ENCODE measurements around the gene LAIR2.
"Not testable (repeated sequence)": the region's sequence is repeated elsewhere in the genome, so short reads cannot be mapped to it uniquely, and the experiment has no call there.

Gene LAIR2

GRCh38 chr19:54509200-54509940, 6.7 kb downstream of the LAIR2 start:
- not testable (repeated sequence) for H3K27me3 ChIP-seq (ENCODE audit: control insufficient read depth, insufficient read depth, low read length); H3K4me1 ChIP-seq (ENCODE audit: control insufficient read depth, insufficient read depth, low read length); H3K4me3 ChIP-seq (ENCODE audit: low read length); H3K36me3 ChIP-seq (ENCODE audit: control insufficient read depth, insufficient read depth, low read length); H3K9ac ChIP-seq (ENCODE audit: low read length); H3K27ac ChIP-seq (ENCODE audit: low read depth, low read length)

DNA sequence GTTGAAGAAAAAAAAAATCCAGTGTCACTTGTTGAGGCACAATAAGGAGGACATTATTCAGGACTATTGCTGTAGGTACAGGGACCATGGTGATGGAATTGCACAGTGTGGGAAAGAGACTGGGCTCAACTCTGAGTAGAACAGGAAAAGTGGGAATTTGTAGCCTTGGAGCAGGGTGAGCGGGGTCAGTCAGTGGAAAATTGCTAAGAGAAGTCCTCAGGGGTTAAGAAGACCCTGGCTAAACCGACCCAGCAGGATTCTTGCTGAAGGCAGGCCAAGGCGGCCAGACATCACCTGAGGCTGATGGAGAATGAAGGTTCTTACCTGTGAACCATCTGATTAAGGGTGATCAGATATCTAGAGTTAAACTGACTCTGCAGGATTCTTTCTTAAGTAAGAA, 12.5 kb downstream of the LAIR2 start:
- Histone ChIP-seq H3K36me3 (ENCODE audit: control insufficient read depth, insufficient read depth, low read length) (no peaks in the 10 kb centered on the region), H3K4me1 (ENCODE audit: control insufficient read depth, insufficient read depth, low read length) (no peaks in the 10 kb centered on the region), H3K9ac (ENCODE audit: low read length) (no peak overlapping the region), H3K27ac (ENCODE audit: low read depth, low read length) (no peak overlapping the region), H3K4me3 (ENCODE audit: low read length) (no peak overlapping the region), H3K27me3 (ENCODE audit: control insufficient read depth, insufficient read depth, low read length) (no peaks in the 10 kb centered on the region)

DNA sequence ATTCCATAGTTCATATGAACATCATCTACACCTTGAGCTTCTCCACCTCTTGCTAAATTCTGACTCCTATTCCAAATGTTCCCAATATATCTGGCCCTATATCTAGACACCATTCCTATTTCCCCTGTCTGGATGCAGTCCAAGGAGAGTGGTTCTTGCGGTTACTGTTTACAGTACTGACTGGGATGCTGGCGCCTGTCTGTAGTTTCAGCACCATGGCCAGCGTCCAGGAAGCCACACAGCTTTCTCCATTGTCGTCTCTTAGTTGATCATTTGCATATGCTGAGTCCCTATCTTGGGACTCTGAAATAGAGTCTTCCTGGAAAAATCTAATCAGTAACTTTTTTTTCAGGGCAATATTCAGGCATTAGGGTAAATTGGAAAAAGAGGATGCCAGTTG, 14.9 kb downstream of the LAIR2 start:
- H3K4me1 ChIP-seq (ENCODE audit: control insufficient read depth, insufficient read depth, low read length), result no peaks in the 10 kb centered on the region
- H3K4me3 ChIP-seq (ENCODE audit: low read length), result no peak overlapping the region
- no peak overlapping the region for H3K27ac ChIP-seq (ENCODE audit: low read depth, low read length)
- H3K36me3 ChIP-seq (ENCODE audit: control insufficient read depth, insufficient read depth, low read length), result no peaks in the 10 kb centered on the region
- no peak overlapping the region for H3K9ac ChIP-seq (ENCODE audit: low read length)
- no peaks in the 10 kb centered on the region for H3K27me3 ChIP-seq (ENCODE audit: control insufficient read depth, insufficient read depth, low read length)

GRCh38 chr19:54518844-54519243, 16.2 kb downstream of the LAIR2 start:
- Histone ChIP-seq H3K4me1 (ENCODE audit: control insufficient read depth, insufficient read depth, low read length) (no peaks in the 10 kb centered on the region), H3K27me3 (ENCODE audit: control insufficient read depth, insufficient read depth, low read length) (no peaks in the 10 kb centered on the region), H3K36me3 (ENCODE audit: control insufficient read depth, insufficient read depth, low read length) (no peaks in the 10 kb centered on the region), H3K9ac (ENCODE audit: low read length) (no peak overlapping the region), H3K4me3 (ENCODE audit: low read length) (no peak overlapping the region), H3K27ac (ENCODE audit: low read depth, low read length) (no peak overlapping the region)

GRCh38 chr19:54521022-54521859, 18.6 kb downstream of the LAIR2 start:
- H3K4me1 ChIP-seq (ENCODE audit: control insufficient read depth, insufficient read depth, low read length), result no peaks in the 10 kb centered on the region
- H3K27me3 ChIP-seq (ENCODE audit: control insufficient read depth, insufficient read depth, low read length), result no peaks in the 10 kb centered on the region
- H3K27ac ChIP-seq (ENCODE audit: low read depth, low read length), result no peak overlapping the region
- no peaks in the 10 kb centered on the region for H3K36me3 ChIP-seq (ENCODE audit: control insufficient read depth, insufficient read depth, low read length)
- no peak overlapping the region for H3K9ac ChIP-seq (ENCODE audit: low read length)
- H3K4me3 ChIP-seq (ENCODE audit: low read length), result no peak overlapping the region

DNA sequence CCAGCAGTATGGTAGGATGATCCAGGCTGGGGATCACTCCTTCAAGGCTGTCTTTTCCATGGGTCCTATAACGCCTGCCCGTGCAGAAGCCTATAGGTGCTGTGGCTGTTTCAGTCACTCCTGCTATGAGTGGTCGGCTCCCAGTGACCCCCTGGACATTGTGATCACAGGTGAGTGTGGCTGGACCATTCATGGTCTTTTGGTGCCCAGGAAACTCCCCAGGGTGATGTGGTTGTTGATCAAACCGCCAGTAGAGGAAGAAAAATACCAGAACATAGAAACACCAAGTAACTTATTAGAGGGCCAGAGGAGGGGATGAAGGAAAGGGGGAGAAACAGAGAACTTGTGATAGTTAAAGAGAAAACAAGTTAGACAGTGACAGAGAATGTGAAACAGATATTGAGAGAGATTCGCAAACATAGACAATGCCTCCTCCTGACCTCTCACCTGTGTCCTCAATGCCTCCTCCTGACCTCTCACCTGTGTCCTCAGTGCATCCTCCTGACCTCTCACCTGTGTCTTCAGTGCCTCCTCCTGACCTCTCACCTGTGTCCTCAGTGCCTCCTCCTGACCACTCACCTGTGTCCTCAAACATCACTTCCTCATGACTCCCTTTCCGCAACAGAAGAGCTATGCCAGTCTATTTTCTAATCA, 19.4 kb downstream of the LAIR2 start:
- H3K4me1 ChIP-seq (ENCODE audit: control insufficient read depth, insufficient read depth, low read length), result no peaks in the 10 kb centered on the region
- H3K27me3 ChIP-seq (ENCODE audit: control insufficient read depth, insufficient read depth, low read length), result no peaks in the 10 kb centered on the region
- H3K4me3 ChIP-seq (ENCODE audit: low read length), result no peak overlapping the region
- no peak overlapping the region for H3K9ac ChIP-seq (ENCODE audit: low read length)
- H3K27ac ChIP-seq (ENCODE audit: low read depth, low read length), result no peak overlapping the region
- H3K36me3 ChIP-seq (ENCODE audit: control insufficient read depth, insufficient read depth, low read length), result no peaks in the 10 kb centered on the region

DNA sequence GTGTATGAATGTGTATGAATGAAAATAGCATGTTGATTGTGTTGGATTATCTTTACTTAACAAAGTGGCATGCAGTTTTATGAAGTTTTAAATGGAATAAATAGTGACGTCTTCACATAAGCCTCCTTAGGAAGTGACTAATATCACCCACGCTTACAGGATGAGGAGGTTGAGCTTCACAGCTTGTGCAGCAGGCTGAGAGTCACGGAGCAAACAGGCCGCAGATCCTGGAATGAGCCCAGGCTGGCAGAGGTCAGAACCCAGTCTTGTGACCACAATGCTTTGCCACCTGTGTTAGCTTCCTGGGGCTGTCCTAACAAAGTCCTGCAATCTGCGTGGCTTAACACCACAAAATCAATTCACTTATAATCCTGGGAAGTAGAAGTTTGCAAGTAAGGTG, 20.8 kb downstream of the LAIR2 start:
- H3K36me3 ChIP-seq (ENCODE audit: control insufficient read depth, insufficient read depth, low read length), result no peaks in the 10 kb centered on the region
- H3K4me3 ChIP-seq (ENCODE audit: low read length), result no peak overlapping the region
- no peaks in the 10 kb centered on the region for H3K27me3 ChIP-seq (ENCODE audit: control insufficient read depth, insufficient read depth, low read length)
- no peak overlapping the region for H3K9ac ChIP-seq (ENCODE audit: low read length)
- H3K4me1 ChIP-seq (ENCODE audit: control insufficient read depth, insufficient read depth, low read length), result no peaks in the 10 kb centered on the region
- H3K27ac ChIP-seq (ENCODE audit: low read depth, low read length), result no peak overlapping the region

- Histone ChIP-seq H3K27ac (ENCODE audit: low read depth, low read length) (no peak overlapping the region), H3K27me3 (ENCODE audit: control insufficient read depth, insufficient read depth, low read length) (no peaks in the 10 kb centered on the region), H3K4me3 (ENCODE audit: low read length) (no peak overlapping the region), H3K9ac (ENCODE audit: low read length) (no peak overlapping the region), H3K36me3 (ENCODE audit: control insufficient read depth, insufficient read depth, low read length) (no peaks in the 10 kb centered on the region), H3K4me1 (ENCODE audit: control insufficient read depth, insufficient read depth, low read length) (no peaks in the 10 kb centered on the region)
Measured at GRCh38 chr19:54525636-54526035, 23.0 kb downstream of the LAIR2 start.

DNA sequence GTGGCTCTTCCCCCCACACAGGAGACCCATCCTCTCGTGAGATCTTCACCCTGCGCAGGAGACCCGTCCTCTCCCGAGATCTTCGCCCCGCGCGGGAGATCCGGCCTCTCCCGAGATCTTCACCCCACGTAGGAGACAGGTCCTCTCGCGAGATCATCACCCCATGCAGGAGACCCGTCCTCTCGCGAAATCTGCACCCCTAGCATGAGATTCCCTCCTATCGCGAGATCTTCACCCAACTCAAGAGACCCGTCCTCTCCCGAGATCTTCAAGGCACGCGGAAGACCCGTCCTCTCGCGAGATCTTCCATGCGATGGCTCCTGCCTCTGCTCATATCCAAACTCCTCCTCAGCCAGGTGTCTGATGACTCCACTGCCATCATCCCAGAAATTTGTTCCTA, 24.3 kb downstream of the LAIR2 start:
- H3K36me3 ChIP-seq (ENCODE audit: control insufficient read depth, insufficient read depth, low read length), result no peaks in the 10 kb centered on the region
- no peak overlapping the region for H3K9ac ChIP-seq (ENCODE audit: low read length)
- H3K27ac ChIP-seq (ENCODE audit: low read depth, low read length), result no peak overlapping the region
- H3K4me3 ChIP-seq (ENCODE audit: low read length), result no peak overlapping the region
- no peaks in the 10 kb centered on the region for H3K27me3 ChIP-seq (ENCODE audit: control insufficient read depth, insufficient read depth, low read length)
- no peaks in the 10 kb centered on the region for H3K4me1 ChIP-seq (ENCODE audit: control insufficient read depth, insufficient read depth, low read length)

GRCh38 chr19:54530866-54531265, 28.2 kb downstream of the LAIR2 start:
- no peak overlapping the region for H3K4me3 ChIP-seq (ENCODE audit: low read length)
- H3K36me3 ChIP-seq (ENCODE audit: control insufficient read depth, insufficient read depth, low read length), result no peaks in the 10 kb centered on the region
- H3K4me1 ChIP-seq (ENCODE audit: control insufficient read depth, insufficient read depth, low read length), result no peaks in the 10 kb centered on the region
- peaks cover 3% of the 10 kb centered on the region for H3K27me3 ChIP-seq (ENCODE audit: control insufficient read depth, insufficient read depth, low read length)
- no peak overlapping the region for H3K9ac ChIP-seq (ENCODE audit: low read length)
- H3K27ac ChIP-seq (ENCODE audit: low read depth, low read length), result no peak overlapping the region

DNA sequence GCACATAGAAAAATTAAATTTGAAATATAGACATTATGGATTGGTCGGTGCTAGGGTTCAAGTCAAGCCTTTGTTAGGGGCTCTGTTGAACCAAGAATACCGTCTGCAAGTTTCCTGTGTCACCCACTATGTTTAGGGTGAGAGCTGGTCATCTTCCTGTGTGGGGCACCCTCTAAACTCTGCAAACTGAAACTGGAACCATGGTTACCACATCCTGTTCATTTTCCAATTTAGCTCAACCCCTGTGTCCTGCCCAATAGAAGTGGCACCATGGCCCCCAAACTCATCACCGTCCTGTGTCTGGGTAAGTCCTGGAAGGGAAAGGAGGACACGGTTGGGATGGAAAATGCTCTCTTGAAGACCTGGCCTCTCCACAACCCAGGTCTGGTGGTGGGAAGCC, 29.9 kb downstream of the LAIR2 start:
- Histone ChIP-seq H3K4me3 (ENCODE audit: low read length) (no peak overlapping the region), H3K27me3 (ENCODE audit: control insufficient read depth, insufficient read depth, low read length) (peaks cover 3% of the 10 kb centered on the region)

DNA sequence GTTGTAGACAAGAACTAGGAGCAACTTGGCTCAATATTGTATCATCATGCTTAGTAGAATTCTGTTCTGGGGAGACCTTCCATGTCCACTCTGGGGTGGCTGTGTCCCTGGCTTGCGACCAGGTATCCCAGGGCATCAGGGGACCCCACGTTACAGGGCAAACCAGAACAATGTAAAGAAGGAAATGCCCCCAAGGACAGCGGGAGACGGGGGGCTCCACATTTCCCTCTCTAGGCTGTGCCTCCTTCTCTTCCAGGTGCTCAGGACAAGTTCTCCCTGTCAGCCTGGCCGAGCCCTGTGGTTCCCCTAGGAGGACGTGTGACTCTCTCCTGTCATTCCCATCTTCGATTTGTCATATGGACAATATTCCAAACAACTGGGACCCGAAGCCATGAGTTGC, 30.8 kb downstream of the LAIR2 start:
- H3K27me3 ChIP-seq (ENCODE audit: control insufficient read depth, insufficient read depth, low read length), result peaks cover 3% of the 10 kb centered on the region
- no peak overlapping the region for H3K9ac ChIP-seq (ENCODE audit: low read length)
- no peaks in the 10 kb centered on the region for H3K36me3 ChIP-seq (ENCODE audit: control insufficient read depth, insufficient read depth, low read length)
- H3K4me3 ChIP-seq (ENCODE audit: low read length), result no peak overlapping the region
- no peak overlapping the region for H3K27ac ChIP-seq (ENCODE audit: low read depth, low read length)
- H3K4me1 ChIP-seq (ENCODE audit: control insufficient read depth, insufficient read depth, low read length), result no peaks in the 10 kb centered on the region

More for the DNA sequence above, 29.9 kb downstream of the LAIR2 start:
- Histone ChIP-seq H3K27ac (ENCODE audit: low read depth, low read length) (no peak overlapping the region), H3K36me3 (ENCODE audit: control insufficient read depth, insufficient read depth, low read length) (no peaks in the 10 kb centered on the region), H3K4me1 (ENCODE audit: control insufficient read depth, insufficient read depth, low read length) (no peaks in the 10 kb centered on the region), H3K9ac (ENCODE audit: low read length) (no peak overlapping the region)
